Hypothalamus (tissue), 51 donors: ENCODE results near the gene UTP11.
"Not testable (repeated sequence)": the region's sequence is repeated elsewhere in the genome, so short reads cannot be mapped to it uniquely, and the experiment has no call there.

Experiments
- DNase-seq, 51 donors: peaks; one replicate each; lab custom pipeline; 2025; lab: John Stamatoyannopoulos, UW

Gene UTP11

GRCh38 chr1:38012363-38013226 is at the start of gene UTP11:
Gene UTP11, plus strand, starts transcription at chr1:38012734. Its CDS starts 69 bp downstream, at chr1:38012803.
- peak; percentile 38 to 98 (median 92) for DNase-seq

DNA sequence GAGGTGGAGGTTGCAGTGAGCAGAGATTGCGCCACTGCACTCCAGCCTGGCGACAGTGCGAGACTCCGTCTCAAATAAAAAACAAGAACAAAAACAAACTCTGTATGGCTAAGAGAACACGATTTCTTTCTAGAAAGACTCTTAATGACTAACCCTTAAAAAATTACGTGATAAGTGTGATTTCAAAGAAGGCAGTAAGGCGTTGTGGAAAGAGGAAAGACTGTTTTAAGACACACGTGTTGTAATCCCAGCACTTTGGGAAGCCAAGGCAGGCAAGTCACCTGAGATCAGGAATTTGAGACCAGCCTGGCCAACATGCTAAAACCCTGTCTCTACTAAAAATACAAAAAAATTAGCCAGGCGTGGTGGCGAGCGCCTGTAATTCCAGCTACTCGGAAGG is 48.4 kb upstream of the UTP11 start:
- DNase-seq: not testable (repeated sequence)

- DNase-seq: no peak
Measured at GRCh38 chr1:37965301-37965700, 47.2 kb upstream of the UTP11 start.

DNA sequence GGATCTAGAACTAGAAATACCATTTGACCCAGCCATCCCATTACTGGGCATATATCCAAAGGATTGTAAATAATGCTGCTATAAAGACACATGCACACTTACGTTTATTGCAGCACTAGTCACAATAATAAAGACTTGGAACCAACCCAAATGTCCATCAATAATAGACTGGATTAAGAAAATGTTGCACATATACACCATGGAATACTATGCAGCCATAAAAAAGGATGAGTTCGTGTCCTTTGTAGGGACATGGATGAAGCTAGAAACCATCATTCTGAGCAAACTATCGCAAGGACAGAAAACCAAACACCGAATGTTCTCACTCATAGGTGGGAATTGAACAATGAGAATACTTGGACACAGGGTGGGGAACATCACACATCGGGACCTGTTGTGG is 38.9 kb upstream of the UTP11 start:
- DNase-seq: not testable (repeated sequence)

- no peak for DNase-seq
Measured at GRCh38 chr1:37974567-37974966, 38.0 kb upstream of the UTP11 start.

DNA sequence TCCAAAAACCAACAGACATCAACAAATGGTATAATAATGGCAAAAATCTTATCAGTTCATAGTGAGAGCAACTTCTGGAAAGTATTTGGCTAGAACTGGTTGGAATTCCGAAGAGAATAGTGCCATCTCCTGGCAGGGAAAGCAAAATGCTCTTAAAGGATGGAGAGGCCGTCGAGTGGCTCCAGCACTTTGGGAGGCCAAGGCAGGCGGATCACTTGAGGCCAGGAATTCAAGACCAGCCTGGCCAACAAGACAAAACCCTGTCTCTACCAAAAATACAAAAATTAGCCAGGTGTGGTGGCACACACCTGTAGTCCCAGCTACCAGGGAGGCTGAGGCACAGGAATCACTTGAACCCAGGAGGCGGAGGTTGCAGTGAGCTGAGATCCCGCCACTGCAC is 37.5 kb upstream of the UTP11 start:
- DNase-seq: peak in 2 of 51 donors; percentile 3 to 15

GRCh38 chr1:37978541-37978940 is 34.0 kb upstream of the UTP11 start:
- DNase-seq: no peak

DNA sequence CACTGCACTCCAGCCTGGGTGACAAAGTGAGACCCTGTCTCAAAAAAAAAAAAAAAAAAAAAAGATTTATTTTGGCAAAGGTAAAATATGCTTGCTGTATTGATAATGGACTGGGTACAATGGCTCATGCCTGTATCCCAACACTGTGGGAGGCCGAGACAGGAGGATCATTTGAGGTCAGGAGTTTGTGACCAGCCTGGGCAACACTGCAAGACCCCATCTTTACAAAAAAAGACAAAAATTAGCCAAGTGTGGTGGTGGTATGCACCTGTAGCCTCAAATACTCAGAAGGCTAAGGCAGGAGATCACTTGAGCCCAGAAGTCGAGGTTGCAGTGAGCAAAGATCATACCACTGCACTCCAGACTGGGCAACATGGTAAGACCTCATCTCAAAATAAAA is 29.0 kb upstream of the UTP11 start:
- no peak for DNase-seq

DNA sequence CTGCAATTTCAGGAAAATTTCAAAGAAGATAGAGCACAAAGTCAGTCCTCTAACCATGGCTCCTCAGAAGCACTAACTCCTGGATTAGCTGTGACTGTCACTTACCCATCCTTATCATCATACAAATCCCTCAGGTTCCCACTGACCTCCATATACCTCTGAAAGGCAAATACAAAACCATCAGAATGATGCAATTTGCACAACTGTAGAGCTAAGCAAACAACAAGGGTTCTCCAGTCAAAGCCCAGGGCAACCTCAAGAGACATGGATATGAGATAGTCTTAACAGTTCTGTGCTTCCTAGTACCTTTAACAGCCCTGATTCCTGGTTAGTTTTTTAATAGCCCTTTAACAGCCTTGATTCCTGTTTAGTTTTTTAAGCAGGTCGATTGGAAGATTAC is 24.9 kb upstream of the UTP11 start:
- no peak for DNase-seq

DNA sequence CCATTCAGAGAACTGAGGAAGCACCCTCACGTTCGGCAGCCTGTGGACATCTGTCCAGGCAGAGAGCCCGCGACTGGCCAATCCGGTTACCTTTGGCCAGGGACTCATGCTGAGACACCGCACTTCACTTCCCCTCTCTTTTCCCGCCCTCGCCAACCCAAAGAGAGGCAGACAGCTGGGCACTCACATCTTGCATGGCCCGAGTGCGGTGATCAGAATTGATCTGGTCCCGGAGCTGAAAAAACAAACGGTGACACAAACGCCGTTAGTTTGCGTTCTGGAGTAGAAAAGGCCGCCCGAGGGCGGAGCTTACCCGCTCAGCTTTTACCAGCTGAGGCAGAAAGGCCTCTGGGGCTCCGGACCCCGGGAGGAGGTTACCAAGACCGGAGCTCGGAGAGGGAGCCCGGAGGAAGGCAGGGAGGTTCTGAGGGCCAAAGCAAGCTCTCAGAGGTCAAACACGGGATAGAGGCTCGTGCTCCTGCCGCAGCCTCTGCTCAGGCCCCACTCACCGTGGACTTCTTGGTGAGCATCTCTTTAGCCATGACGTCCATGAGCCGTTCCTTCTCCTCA is 23.1 kb upstream of the UTP11 start:
- peak in 2 of 51 donors; percentile 26 to 56 for DNase-seq

- DNase-seq: no peak
Measured at GRCh38 chr1:37994886-37995566, 17.5 kb upstream of the UTP11 start.

DNA sequence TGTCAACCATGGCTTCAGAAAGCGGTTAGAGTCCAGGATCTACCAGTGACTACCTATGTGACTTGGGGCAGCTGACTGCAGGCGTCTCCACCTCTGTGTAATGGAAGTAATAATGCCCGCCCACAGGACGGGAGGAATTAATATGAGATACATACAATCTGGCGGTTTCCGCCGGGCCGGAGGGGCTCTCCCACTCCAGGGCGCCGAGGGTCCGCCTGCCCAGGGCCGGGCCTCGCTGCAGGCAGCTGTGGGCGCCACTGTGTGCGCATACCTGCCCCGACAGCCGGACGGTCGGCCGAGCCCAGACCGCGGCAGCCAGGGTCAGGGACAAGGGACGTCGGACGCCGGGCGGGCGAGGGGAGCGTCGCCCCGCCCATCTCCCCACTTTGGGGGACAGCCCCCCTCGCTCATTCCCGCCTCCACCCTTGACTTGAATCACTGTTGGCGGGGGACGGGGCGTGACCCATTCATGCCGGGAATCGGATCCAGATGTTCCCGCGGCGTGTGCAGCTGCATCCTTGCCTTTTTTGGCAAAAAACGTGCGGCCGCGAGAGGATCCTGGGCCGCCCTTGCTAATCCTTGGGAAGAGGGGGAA is 16.7 kb upstream of the UTP11 start:
- peak in 4 of 51 donors; percentile 38 to 48 (median 42) for DNase-seq

- no peak for DNase-seq
Measured at GRCh38 chr1:37997256-37998088, 15.1 kb upstream of the UTP11 start.

DNA sequence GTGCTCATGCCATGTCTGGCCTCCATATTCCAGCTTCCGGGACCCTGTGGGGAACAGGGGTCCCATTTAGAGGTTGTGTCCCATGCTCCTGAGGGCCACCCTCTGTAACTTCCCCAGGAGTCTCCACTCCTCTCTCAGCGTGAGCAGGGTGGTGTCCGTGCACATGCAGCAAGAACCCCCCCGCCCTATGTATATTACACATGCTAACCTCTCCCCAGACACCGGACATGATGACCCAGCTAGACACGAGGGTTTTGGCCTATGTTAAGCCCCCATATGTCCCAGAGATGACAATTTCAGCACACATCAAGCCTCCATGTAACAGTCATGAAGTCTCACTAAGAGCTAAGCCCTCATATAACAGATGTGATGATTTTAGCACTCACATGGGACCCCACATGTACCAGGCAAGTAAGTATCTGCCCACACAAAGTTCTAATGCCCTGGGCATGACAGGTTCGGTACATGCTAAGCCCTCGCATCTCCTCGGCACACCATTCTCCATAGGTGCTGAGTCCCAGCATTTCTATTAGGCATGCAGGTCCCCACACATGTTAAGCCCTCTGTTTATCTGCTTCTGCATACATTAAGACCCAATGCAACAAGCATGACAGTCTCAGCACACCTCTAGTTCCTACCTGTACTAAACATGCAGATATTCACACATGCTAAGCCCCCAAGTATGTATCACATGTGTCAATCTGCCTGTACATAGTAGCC is 14.3 kb upstream of the UTP11 start:
- no peak for DNase-seq

GRCh38 chr1:37998913-37999429 is 13.6 kb upstream of the UTP11 start:
- DNase-seq: no peak

GRCh38 chr1:37999430-38000232 is 12.9 kb upstream of the UTP11 start:
- peak in 1 of 51 donors; percentile 10 for DNase-seq

GRCh38 chr1:38000233-38000528 is 12.4 kb upstream of the UTP11 start:
- no peak for DNase-seq

DNA sequence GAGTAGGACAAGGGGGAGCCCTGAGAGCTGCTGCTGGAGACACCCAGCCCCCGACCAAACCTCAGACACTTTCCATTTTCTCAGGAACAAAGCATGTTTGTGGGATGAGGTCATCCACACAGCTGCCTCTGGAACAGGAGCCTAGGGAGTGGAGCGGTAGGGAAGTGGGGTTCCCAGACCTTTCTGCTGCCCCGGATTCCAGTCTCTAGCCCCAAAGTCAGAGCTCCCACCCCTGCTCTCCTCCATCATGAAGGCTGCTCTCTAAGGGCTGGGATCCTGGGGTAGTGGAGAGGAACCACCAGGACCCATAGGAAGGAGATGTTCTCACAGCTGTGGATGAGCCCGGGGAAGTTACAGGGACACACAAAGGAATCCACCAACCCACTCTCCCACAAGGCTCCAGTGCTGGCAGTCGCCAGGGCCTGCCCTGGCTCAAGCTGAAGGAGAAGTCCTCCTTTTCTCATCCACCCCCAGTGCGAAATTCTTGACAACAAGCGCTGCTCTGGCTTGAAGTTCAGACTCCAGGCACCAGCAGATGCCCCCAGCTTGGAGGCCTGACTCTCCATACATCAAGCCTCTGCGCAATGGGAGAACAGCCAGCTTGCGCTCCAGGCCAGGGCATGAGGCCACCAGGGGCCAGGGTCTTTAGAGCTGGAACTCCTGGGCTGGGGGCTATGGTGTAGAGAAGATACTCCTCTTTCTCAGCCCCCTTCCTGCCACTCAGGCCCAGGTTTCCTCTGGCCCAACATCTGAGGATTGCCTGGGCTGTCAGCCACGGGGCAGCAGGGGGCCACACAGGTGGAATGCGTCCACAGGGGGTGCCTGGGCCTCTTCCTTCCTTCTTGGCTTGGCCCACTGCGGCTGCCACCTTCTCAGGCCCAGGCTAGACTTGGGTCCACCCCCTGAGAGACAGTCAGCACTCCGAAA is 11.7 kb upstream of the UTP11 start:
- DNase-seq: no peak
